HepG2 (cell line): Measurements from ENCODE around the gene NDRG3. TPM values are rescaled to one million over a fixed set of nuclear protein-coding genes. Genes with fewer than 3 reads are reported as not detected.

Experiments used
- CEBPZ ChIP-seq: IDR thresholded peaks from 2 replicates; pipeline ENCODE4 v1.6.1; 2012; ENCODE audit warnings: low read length, improper control_type of control experiment
- DBP ChIP-seq: sonication (generic); formaldehyde crosslinking; IDR thresholded peaks from 2 replicates; pipeline ENCODE4 v1.4.0; 2020; ENCODE audit warnings: missing genetic modification reagents; ENCODE audit errors: not compliant biosample characterization
- EEA1 ChIP-seq: sonication (generic); formaldehyde crosslinking; IDR thresholded peaks from 2 replicates; pipeline ENCODE4 v1.5.1; 2020; ENCODE audit warnings: mild to moderate bottlenecking, missing genetic modification reagents, borderline replicate concordance
- KLF13 ChIP-seq: sonication (generic); formaldehyde crosslinking; IDR thresholded peaks from 2 replicates; pipeline ENCODE4 v1.4.0; 2020; ENCODE audit warnings: mild to moderate bottlenecking, missing genetic modification reagents
- MEIS2 ChIP-seq: sonication (generic); formaldehyde crosslinking; IDR thresholded peaks from 2 replicates; pipeline ENCODE4 v1.9.0; 2021; ENCODE audit warnings: mild to moderate bottlenecking, missing genetic modification reagents
- NPAS2 ChIP-seq: sonication (generic); formaldehyde crosslinking; IDR thresholded peaks from 2 replicates; pipeline ENCODE4 v1.8.0; 2022; ENCODE audit warnings: mild to moderate bottlenecking, missing genetic modification reagents, borderline replicate concordance
- TGIF2 ChIP-seq: IDR thresholded peaks from 2 replicates; pipeline ENCODE4 v1.6.1; 2016; ENCODE audit warnings: control low read depth, missing compliant biosample characterization
- USF2 ChIP-seq, 2 experiments: sonication (generic) in 1 of 2; formaldehyde crosslinking in 1 of 2; IDR thresholded peaks; 2 replicates each; pipeline versions ENCODE4 v1.5.1 to v1.6.1; 2011 to 2020; ENCODE audit warnings: borderline replicate concordance in 1 of 2, low read depth in 1 of 2, low read length in 1 of 2, mild to moderate bottlenecking in 1 of 2, missing genetic modification reagents in 1 of 2, moderate library complexity in 1 of 2
- YY1 ChIP-seq: IDR thresholded peaks from 2 replicates; pipeline ENCODE4 v1.6.1; 2011; ENCODE audit warnings: low read length, low read depth, moderate library complexity, mild to moderate bottlenecking; ENCODE audit not compliant: insufficient read depth, insufficient replicate concordance
- ZFP82 ChIP-seq: sonication (generic); formaldehyde crosslinking; IDR thresholded peaks from 2 replicates; pipeline ENCODE4 v1.5.1; 2020; ENCODE audit warnings: mild to moderate bottlenecking, missing genetic modification reagents, borderline replicate concordance
- ZNF10 ChIP-seq: sonication (generic); formaldehyde crosslinking; IDR thresholded peaks from 2 replicates; pipeline ENCODE4 v1.4.0; 2020; ENCODE audit warnings: mild to moderate bottlenecking, low read depth, missing genetic modification reagents, borderline replicate concordance
- ZNF12 ChIP-seq: sonication (generic); formaldehyde crosslinking; IDR thresholded peaks from 2 replicates; pipeline ENCODE4 v1.5.0; 2020; ENCODE audit warnings: missing genetic modification reagents
- ZNF263 ChIP-seq: sonication (generic); formaldehyde crosslinking; IDR thresholded peaks from 2 replicates; pipeline ENCODE4 v1.4.0; 2020; ENCODE audit warnings: missing genetic modification reagents
- ZNF724P ChIP-seq: sonication (generic); formaldehyde crosslinking; IDR thresholded peaks from 2 replicates; pipeline ENCODE4 v1.8.0; 2022; ENCODE audit warnings: missing genetic modification reagents, borderline replicate concordance
- ZSCAN20 ChIP-seq: sonication (generic); formaldehyde crosslinking; IDR thresholded peaks from 2 replicates; pipeline ENCODE4 v1.4.0; 2020; ENCODE audit warnings: missing genetic modification reagents, mild to moderate bottlenecking, borderline replicate concordance
- polyA plus RNA-seq, 8 experiments: library from polyadenylated mRNA; depleted of rRNA in 3 of 8; stranded (reverse) in 7 of 8; unstranded in 1 of 8; fragments of >200 nt; fragmentation: Illumina TruSeq in 4 of 8; extraction: Trizol in 4 of 8; gene quantifications; 2 replicates each; pipeline versions ENCODE4 v1.2.1 to v1.2.3, GENCODE V29; 2011 to 2016; ENCODE audit warnings: low read depth in 4 of 8, missing spikeins in 1 of 8, mixed read lengths in 1 of 8; ENCODE audit not compliant: insufficient read depth in 1 of 8
- total RNA-seq, 5 experiments: library from RNA; depleted of rRNA; stranded (reverse); fragments of >200 nt; fragmentation: Illumina TruSeq; extraction: Trizol; gene quantifications; 2 replicates each; pipeline ENCODE4 v1.2.3, GENCODE V29; 2016; ENCODE audit warnings: low read depth in 1 of 5
- TF ChIP-seq, protein P1 (sequence below): sonication (generic); formaldehyde crosslinking; IDR thresholded peaks from 2 replicates; pipeline ENCODE4 v1.5.1; 2020; ENCODE audit warnings: missing genetic modification reagents, mild to moderate bottlenecking, borderline replicate concordance
- TF ChIP-seq, protein P2 (sequence below): sonication (generic); formaldehyde crosslinking; IDR thresholded peaks from 2 replicates; pipeline ENCODE4 v1.5.0; 2020; ENCODE audit warnings: mild to moderate bottlenecking, missing genetic modification reagents

NDRG3 gene
- total and polyA plus RNA-seq, 2 of the 13 experiments (the other 11 are each of a cell fraction or from before 2014, with no cell fraction given), result 36.0 to 40.5 TPM

DNA sequence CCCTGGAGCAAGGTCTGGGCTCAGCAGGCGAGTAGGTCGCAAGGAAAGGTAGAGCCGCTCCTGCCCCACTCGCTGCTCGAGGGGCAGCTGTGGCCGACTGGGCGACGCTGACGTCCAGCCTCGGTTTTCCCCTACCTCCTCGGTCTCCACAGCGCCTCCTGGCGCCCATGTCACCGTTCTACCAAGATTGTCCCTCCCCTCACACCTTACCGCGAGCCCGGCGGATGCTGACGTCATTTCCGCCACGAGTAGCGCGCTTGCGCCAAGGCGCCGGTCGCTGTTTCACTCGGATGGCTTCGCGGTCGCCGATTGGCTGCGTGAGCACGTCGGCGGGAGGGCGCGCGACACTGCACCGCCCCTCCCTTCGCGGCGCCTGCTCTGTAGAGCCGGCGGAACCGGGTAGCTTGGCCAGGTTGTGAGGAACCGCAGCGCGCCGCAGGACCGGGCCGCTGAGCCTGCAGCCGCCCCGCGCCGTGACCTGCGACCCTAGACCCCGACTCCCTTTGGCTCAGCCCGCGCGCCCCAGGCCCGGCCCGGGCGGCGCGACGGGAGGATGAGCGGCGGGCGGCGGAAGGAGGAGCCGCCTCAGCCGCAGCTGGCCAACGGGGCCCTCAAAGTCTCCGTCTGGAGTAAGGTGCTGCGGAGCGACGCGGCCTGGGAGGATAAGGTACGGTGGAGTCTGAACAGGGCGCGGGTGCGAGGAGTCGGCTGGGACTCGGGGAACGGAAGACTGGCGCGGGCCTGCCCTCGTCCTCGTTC lies 140.3 kb downstream of the NDRG3 start, which contains the start of gene RAB5IF (continued):
- TF ChIP-seq ZNF724P (peak; percentile 90), ZNF263 (peak; percentile 38; the same call in 1 of the 2 replicates), ZFP82 (CRISPR knock-in tag) (peak; percentile 99), MEIS2 (peak; percentile 93), ZSCAN20 (CRISPR knock-in tag) (peak; percentile 96; the same call in 1 of the 2 replicates), CEBPZ (no peak), EEA1 (CRISPR knock-in tag) (peak; percentile 98), KLF13 (CRISPR knock-in tag) (peak; percentile 91; the same call in 1 of the 2 replicates), YY1 (peak; percentile 85), DBP (CRISPR knock-in tag) (no peak), ZNF10 (CRISPR knock-in tag) (peak; percentile 96; the same call in 1 of the 2 replicates), USF2 (IDR thresholded peaks at IDR 0.05; ENCODE audit: low read depth, low read length) (no peak), USF2 (CRISPR knock-in tag; IDR thresholded peaks at IDR 0.05; ENCODE audit: borderline replicate concordance) (no peak; the same call in 1 of the 2 replicates), TGIF2 (peak; percentile 87; the same call in 1 of the 2 replicates), NPAS2 (CRISPR knock-in tag) (no peak), ZNF12 (peak; percentile 81; the same call in 1 of the 2 replicates)
- TF ChIP-seq, protein P1, sequence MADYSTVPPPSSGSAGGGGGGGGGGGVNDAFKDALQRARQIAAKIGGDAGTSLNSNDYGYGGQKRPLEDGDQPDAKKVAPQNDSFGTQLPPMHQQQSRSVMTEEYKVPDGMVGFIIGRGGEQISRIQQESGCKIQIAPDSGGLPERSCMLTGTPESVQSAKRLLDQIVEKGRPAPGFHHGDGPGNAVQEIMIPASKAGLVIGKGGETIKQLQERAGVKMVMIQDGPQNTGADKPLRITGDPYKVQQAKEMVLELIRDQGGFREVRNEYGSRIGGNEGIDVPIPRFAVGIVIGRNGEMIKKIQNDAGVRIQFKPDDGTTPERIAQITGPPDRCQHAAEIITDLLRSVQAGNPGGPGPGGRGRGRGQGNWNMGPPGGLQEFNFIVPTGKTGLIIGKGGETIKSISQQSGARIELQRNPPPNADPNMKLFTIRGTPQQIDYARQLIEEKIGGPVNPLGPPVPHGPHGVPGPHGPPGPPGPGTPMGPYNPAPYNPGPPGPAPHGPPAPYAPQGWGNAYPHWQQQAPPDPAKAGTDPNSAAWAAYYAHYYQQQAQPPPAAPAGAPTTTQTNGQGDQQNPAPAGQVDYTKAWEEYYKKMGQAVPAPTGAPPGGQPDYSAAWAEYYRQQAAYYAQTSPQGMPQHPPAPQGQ (CRISPR knock-in tag), result peak; percentile 93; the same call in 1 of the 2 replicates
- TF ChIP-seq, protein P2, sequence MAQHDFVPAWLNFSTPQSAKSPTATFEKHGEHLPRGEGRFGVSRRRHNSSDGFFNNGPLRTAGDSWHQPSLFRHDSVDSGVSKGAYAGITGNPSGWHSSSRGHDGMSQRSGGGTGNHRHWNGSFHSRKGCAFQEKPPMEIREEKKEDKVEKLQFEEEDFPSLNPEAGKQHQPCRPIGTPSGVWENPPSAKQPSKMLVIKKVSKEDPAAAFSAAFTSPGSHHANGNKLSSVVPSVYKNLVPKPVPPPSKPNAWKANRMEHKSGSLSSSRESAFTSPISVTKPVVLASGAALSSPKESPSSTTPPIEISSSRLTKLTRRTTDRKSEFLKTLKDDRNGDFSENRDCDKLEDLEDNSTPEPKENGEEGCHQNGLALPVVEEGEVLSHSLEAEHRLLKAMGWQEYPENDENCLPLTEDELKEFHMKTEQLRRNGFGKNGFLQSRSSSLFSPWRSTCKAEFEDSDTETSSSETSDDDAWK (CRISPR knock-in tag), result no peak
